Measurements from ENCODE around the gene GRIK5.

The GRIK5 gene

GRCh38 chr19:41971363-41971762, 98.6 kb downstream of the GRIK5 start:
- Histone ChIP-seq H3K9me3 (ENCODE audit: low read length) (no peaks in the 10 kb centered on the region), H3F3A (ENCODE audit: insufficient read depth, low read length) (0 out of 2 replicates have a peak, but pooled peaks cover 3% of the 10 kb centered on the region), H3K79me2 (ENCODE audit: insufficient read depth, low read length) (no peaks in the 10 kb centered on the region), H3K27me3 (ENCODE audit: insufficient read depth, low read length) (no peaks in the 10 kb centered on the region), H3K9me2 (ENCODE audit: low read depth, low read length) (no peaks in the 10 kb centered on the region), H3K9ac (ENCODE audit: low read length) (no peak overlapping the region), H3K27ac (ENCODE audit: low read depth, low read length, poor library complexity, severe bottlenecking) (no peak overlapping the region), H3K4me2 (ENCODE audit: low read length) (no peak overlapping the region), H3K36me3 (ENCODE audit: insufficient read depth, low read length) (peaks cover 38% of the 10 kb centered on the region), H3K4me3 (ENCODE audit: low read depth, low read length, poor library complexity, severe bottlenecking) (no peak overlapping the region), H4K20me1 (ENCODE audit: insufficient read depth, low read length) (no peaks in the 10 kb centered on the region), H2AFZ (ENCODE audit: low read length) (no peak overlapping the region), H3K4me1 (ENCODE audit: insufficient read depth, low read length, severe bottlenecking) (no peaks in the 10 kb centered on the region)
- TF ChIP-seq EZH2 (IDR thresholded peaks at IDR 0.05; ENCODE audit: borderline replicate concordance, low read length) = no peak
- TF ChIP-seq, protein P1, sequence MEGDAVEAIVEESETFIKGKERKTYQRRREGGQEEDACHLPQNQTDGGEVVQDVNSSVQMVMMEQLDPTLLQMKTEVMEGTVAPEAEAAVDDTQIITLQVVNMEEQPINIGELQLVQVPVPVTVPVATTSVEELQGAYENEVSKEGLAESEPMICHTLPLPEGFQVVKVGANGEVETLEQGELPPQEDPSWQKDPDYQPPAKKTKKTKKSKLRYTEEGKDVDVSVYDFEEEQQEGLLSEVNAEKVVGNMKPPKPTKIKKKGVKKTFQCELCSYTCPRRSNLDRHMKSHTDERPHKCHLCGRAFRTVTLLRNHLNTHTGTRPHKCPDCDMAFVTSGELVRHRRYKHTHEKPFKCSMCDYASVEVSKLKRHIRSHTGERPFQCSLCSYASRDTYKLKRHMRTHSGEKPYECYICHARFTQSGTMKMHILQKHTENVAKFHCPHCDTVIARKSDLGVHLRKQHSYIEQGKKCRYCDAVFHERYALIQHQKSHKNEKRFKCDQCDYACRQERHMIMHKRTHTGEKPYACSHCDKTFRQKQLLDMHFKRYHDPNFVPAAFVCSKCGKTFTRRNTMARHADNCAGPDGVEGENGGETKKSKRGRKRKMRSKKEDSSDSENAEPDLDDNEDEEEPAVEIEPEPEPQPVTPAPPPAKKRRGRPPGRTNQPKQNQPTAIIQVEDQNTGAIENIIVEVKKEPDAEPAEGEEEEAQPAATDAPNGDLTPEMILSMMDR (IDR thresholded peaks at IDR 0.05; ENCODE audit: low read length) = no peak

- H3K36me3 ChIP-seq (ENCODE audit: insufficient read depth, low read length) = peaks cover 33% of the 10 kb centered on the region
- no peak overlapping the region for H3K4me3 ChIP-seq (ENCODE audit: low read depth, low read length, poor library complexity, severe bottlenecking)
- no peaks in the 10 kb centered on the region for H4K20me1 ChIP-seq (ENCODE audit: insufficient read depth, low read length)
- no peaks in the 10 kb centered on the region for H3K27me3 ChIP-seq (ENCODE audit: insufficient read depth, low read length)
- H3K9ac ChIP-seq (ENCODE audit: low read length) = no peak overlapping the region
- H3F3A ChIP-seq (ENCODE audit: insufficient read depth, low read length) = 0 out of 2 replicates have a peak, but pooled peaks cover 3% of the 10 kb centered on the region
- H2AFZ ChIP-seq (ENCODE audit: low read length) = no peak overlapping the region
- H3K4me2 ChIP-seq (ENCODE audit: low read length) = no peak overlapping the region
- no peaks in the 10 kb centered on the region for H3K4me1 ChIP-seq (ENCODE audit: insufficient read depth, low read length, severe bottlenecking)
- H3K9me2 ChIP-seq (ENCODE audit: low read depth, low read length) = no peaks in the 10 kb centered on the region
- H3K27ac ChIP-seq (ENCODE audit: low read depth, low read length, poor library complexity, severe bottlenecking) = no peak overlapping the region
- no peak for TF ChIP-seq EZH2 (IDR thresholded peaks at IDR 0.05; ENCODE audit: borderline replicate concordance, low read length)
- TF ChIP-seq, protein P1 (IDR thresholded peaks at IDR 0.05; ENCODE audit: low read length) = no peak
- H3K9me3 ChIP-seq (ENCODE audit: low read length) = no peaks in the 10 kb centered on the region
- no peaks in the 10 kb centered on the region for H3K79me2 ChIP-seq (ENCODE audit: insufficient read depth, low read length)
Measured at GRCh38 chr19:41969772-41970458, 100.1 kb downstream of the GRIK5 start.

DNA sequence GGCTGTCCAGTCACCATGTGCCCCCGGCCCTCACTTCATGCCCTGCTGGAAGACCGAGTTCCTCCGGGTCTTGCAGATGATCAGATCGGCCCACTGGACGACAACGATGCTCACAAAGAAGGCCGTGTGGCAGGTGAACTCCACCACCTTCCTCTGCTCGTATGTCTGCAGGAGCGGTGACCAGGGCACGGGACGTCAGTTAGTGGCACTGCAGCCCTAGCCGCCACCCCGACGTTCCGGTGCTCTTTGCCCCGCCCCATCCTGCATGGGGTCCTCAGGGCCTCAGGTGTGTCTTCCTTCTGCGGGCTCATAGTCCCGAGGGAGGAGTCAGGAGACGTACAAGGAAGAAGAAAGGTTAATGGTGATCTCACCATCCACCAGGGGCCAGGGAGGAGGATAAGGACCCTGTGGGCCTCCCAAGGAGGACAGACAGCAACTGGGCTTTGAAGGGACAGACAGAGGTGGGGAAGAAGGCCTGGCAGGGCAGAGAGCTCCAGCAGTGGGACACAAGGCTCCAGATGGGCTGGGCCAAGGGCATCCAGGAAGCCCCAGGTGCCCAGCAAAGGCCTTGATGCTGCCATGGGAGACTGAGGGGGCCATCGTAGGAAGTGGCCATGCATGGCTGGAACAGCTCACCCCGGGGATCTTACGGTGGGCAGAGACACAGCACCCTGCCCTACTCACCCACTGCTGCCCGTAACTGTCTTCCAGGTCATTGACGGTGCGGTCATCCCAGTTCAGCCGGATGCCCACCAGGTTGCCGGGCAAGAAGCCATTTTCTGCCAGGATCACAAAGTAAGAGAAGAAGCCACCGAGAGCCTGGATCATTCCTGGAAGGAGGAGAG, 101.0 kb downstream of the GRIK5 start:
- H3K9ac ChIP-seq (ENCODE audit: low read length) = no peak overlapping the region
- H3K27ac ChIP-seq (ENCODE audit: low read depth, low read length, poor library complexity, severe bottlenecking) = no peak overlapping the region
- peaks cover 23% of the 10 kb centered on the region for H3K36me3 ChIP-seq (ENCODE audit: insufficient read depth, low read length)
- H2AFZ ChIP-seq (ENCODE audit: low read length) = no peak overlapping the region
- no peaks in the 10 kb centered on the region for H3K79me2 ChIP-seq (ENCODE audit: insufficient read depth, low read length)
- H3K4me2 ChIP-seq (ENCODE audit: low read length) = no peak overlapping the region
- H3K27me3 ChIP-seq (ENCODE audit: insufficient read depth, low read length) = no peaks in the 10 kb centered on the region
- no peak overlapping the region for H3K4me3 ChIP-seq (ENCODE audit: low read depth, low read length, poor library complexity, severe bottlenecking)
- TF ChIP-seq EZH2 (IDR thresholded peaks at IDR 0.05; ENCODE audit: borderline replicate concordance, low read length) = no peak
- TF ChIP-seq, protein P1 (IDR thresholded peaks at IDR 0.05; ENCODE audit: low read length) = no peak
- no peaks in the 10 kb centered on the region for H3K9me2 ChIP-seq (ENCODE audit: low read depth, low read length)
- no peaks in the 10 kb centered on the region for H3F3A ChIP-seq (ENCODE audit: insufficient read depth, low read length)
- no peaks in the 10 kb centered on the region for H3K9me3 ChIP-seq (ENCODE audit: low read length)
- no peaks in the 10 kb centered on the region for H4K20me1 ChIP-seq (ENCODE audit: insufficient read depth, low read length)
- H3K4me1 ChIP-seq (ENCODE audit: insufficient read depth, low read length, severe bottlenecking) = no peaks in the 10 kb centered on the region

Measured in OCI-LY1 (cell line).